Measurements from ENCODE around the gene LRRC51. TPM values are rescaled to one million over a fixed set of nuclear protein-coding genes. Genes with fewer than 3 reads are reported as not detected.
A peak's percentile ranks its signal among the peaks of the same experiment; 100 is the strongest.

LRRC51 gene
- total and polyA plus RNA-seq, 2 donors (not counting 3 experiments of a cell fraction or from before 2014, with no cell fraction given), result 3.5 to 6.1 TPM

- intact Hi-C loops (cut with micrococcal nuclease) (loop anchor here (1.0 to 5.0 kb wide), 6 partner anchors 9 to 320 kb away; partner anchors contain the start of genes CLPB, LAMTOR1, LRRC51 and NUMA1), dilution Hi-C loops (cut with MboI; ENCODE audit: extremely low pct_ligation_motif_present, low sequenced_read_pairs) (no loop called here)
- peak within 1 kb of the TSS; percentile 14 to 69 (median 53) for H3K4me3 ChIP-seq (replicated peaks in 1 of 3; ENCODE audit: insufficient read depth in 1 of 3, low read depth in 1 of 3, low read length in 3 of 3)
- H2AFZ ChIP-seq (ENCODE audit: low read depth, low read length), result peak within 1 kb of the TSS; percentile 71
- peak within 1 kb of the TSS; percentile 90 for H3K27ac ChIP-seq (ENCODE audit: insufficient read depth, low read depth, low read length)
- peaks cover 0 to 2% of the 10 kb centered on the region in 2 experiments for H3K27me3 ChIP-seq (ENCODE audit: control insufficient read depth in 2 of 2, insufficient read depth in 2 of 2, low read length in 2 of 2)
- no peaks in the 10 kb centered on the region for H3K9me3 ChIP-seq (replicated peaks; ENCODE audit: control insufficient read depth, insufficient read depth, low read length)
- peaks cover 14% of the 10 kb centered on the region for H3K4me1 ChIP-seq (ENCODE audit: control insufficient read depth, extremely low read depth, insufficient read depth, low read length)
- peak; percentile 34 for TF ChIP-seq MYC (IDR thresholded peaks at IDR 0.05; ENCODE audit: low read depth, low read length)
- no peak for TF ChIP-seq FOS (IDR thresholded peaks at IDR 0.05; ENCODE audit: borderline replicate concordance, insufficient read depth, low read length)
- TF ChIP-seq POLR2AphosphoS5 (IDR thresholded peaks at IDR 0.05; ENCODE audit: insufficient read depth, low read depth, low read length), result peak; percentile 99
- peak; percentile 23 for TF ChIP-seq MAX (IDR thresholded peaks at IDR 0.05; ENCODE audit: insufficient read depth, insufficient read length)
- TF ChIP-seq CTCF (IDR thresholded peaks at IDR 0.05; ENCODE audit: extremely low read depth in 1 of 2, insufficient read depth in 1 of 2, low read depth in 1 of 2, low read length in 2 of 2), result no peak
- no peak for TF ChIP-seq EZH2 (IDR thresholded peaks at IDR 0.05; ENCODE audit: borderline replicate concordance, low read depth, low read length, severe bottlenecking)
- no peak for TF ChIP-seq GATA2 (IDR thresholded peaks at IDR 0.05; ENCODE audit: insufficient read depth, insufficient read length, low read depth, low read length)
- peak; percentile 99 for TF ChIP-seq POLR2A (IDR thresholded peaks at IDR 0.05; ENCODE audit: low read depth, low read length)
- TF ChIP-seq JUN (IDR thresholded peaks at IDR 0.05; ENCODE audit: borderline replicate concordance, insufficient read depth, insufficient read length, low read depth), result peak; percentile 36
- ChIA-PET POLR2A (interaction anchor here (0.7 to 1.2 kb wide), 7 partner anchors 12 to 184 kb away, joined by 3 to 5 read pairs (median 3); partner anchors contain the start of gene RNF121), CTCF (interaction anchor here (0.6 to 3.8 kb wide), 5 partner anchors 12 to 318 kb away, joined by 3 to 19 read pairs (median 5); no protein-coding TSS in a partner anchor)
- H3K9me1 ChIP-seq (replicated peaks; ENCODE audit: control insufficient read depth, extremely low read depth, insufficient read depth, low read length), result no peaks in the 10 kb centered on the region
- DNase-seq (ENCODE audit: low read depth, low spot score) (peak; percentile 100), FAIRE-seq (peak; percentile 100)
- no peaks in the 10 kb centered on the region for H3K79me2 ChIP-seq (ENCODE audit: control insufficient read depth, insufficient read depth, low read length)
- H3K36me3 ChIP-seq (ENCODE audit: control insufficient read depth in 2 of 2, extremely low read depth in 1 of 2, insufficient read depth in 2 of 2, low read length in 2 of 2), result no peaks in the 10 kb centered on the region
- H4K20me1 ChIP-seq (replicated peaks; ENCODE audit: control insufficient read depth, extremely low read depth, insufficient read depth, low read length), result no peaks in the 10 kb centered on the region
- BruUV-seq (replicated peaks), result no TSS peak
- H3K4me2 ChIP-seq (ENCODE audit: insufficient read depth, low read length), result peak within 1 kb of the TSS; percentile 93
- peak within 1 kb of the TSS; percentile 95 for H3K9ac ChIP-seq (replicated peaks; ENCODE audit: extremely low read depth, insufficient read depth, low read length)
Measured at GRCh38 chr11:72112143-72112977, 31.7 kb downstream of the LRRC51 start, which contains the start of gene ANAPC15. Gene ANAPC15, minus strand, starts transcription at chr11:72112695. Its CDS starts 1,419 bp downstream, at chr11:72111276.

Measured in endothelial cell of umbilical vein (primary cell).